GM23338 (cell line): Measurements from ENCODE around the gene PRM3.

Experiments used
- CTCF ChIP-seq, 2 experiments: fragments of 200-600 bp in 1 of 2; sonication (generic) in 1 of 2; conservative IDR thresholded peaks; 2 replicates each; pipeline versions ENCODE4 v1.5.1 to v1.6.1; 2016 to 2017; ENCODE audit warnings: antibody characterized with exemption in 2 of 2, low read depth in 2 of 2, mild to moderate bottlenecking in 2 of 2, moderate library complexity in 1 of 2
- EZH2 ChIP-seq: fragments of 200-600 bp; sonication (generic); IDR thresholded peaks from one replicate; pipeline ENCODE4 v1.8.0; 2017; ENCODE audit warnings: antibody characterized with exemption, mild to moderate bottlenecking, low read depth; ENCODE audit not compliant: unreplicated experiment
- POLR2AphosphoS5 ChIP-seq: IDR thresholded peaks from 2 replicates; pipeline ENCODE4 v1.6.1; 2016; ENCODE audit warnings: antibody characterized with exemption, low read depth

- TF ChIP-seq EZH2 (no peak), CTCF (conservative IDR thresholded peaks at IDR 0.05; ENCODE audit: low read depth in 2 of 2) (no peak), POLR2AphosphoS5 (no peak)
These were observed 31.8 kb downstream of the PRM3 start for GRCh38 chr16:11241480-11242204.
